Activated CD4-positive, alpha-beta memory T cell treated with anti-CD3 and anti-CD28 coated beads for 36 hours (primary cell): ENCODE results near the gene ATP2B1. TPM values are rescaled to one million over a fixed set of nuclear protein-coding genes. Genes with fewer than 3 reads are reported as not detected.

ENCODE experiments used
- CTCF ChIA-PET: fragments of 350-600 bp; sonication (Branson Sonifier 250); formaldehyde crosslinking; loops from one replicate; lab custom pipeline; 2021; ENCODE audit warnings: antibody characterized with exemption, inconsistent platforms; lab: Charles Lee
- POLR2A ChIA-PET: fragments of 350-600 bp; sonication (Branson Sonifier 250); formaldehyde crosslinking; loops from one replicate; lab custom pipeline; 2021; ENCODE audit warnings: antibody characterized with exemption; lab: Charles Lee
- DNase-seq: peaks from one replicate; pipeline ENCODE4 v3.0.0-alpha.2; 2020
- H3K27ac Mint-ChIP-seq: one replicate; pipeline ENCODE4 v1.8.0; 2021; ENCODE audit warnings: mixed read lengths
- H3K27me3 Mint-ChIP-seq: one replicate; pipeline ENCODE4 v1.8.0; 2021; ENCODE audit warnings: mixed read lengths
- H3K36me3 Mint-ChIP-seq: one replicate; pipeline ENCODE4 v1.8.0; 2021; ENCODE audit warnings: mixed read lengths
- H3K4me1 Mint-ChIP-seq: one replicate; pipeline ENCODE4 v1.8.0; 2021; ENCODE audit warnings: low read depth, mixed read lengths
- H3K4me3 Mint-ChIP-seq: one replicate; pipeline ENCODE4 v1.8.0; 2021; ENCODE audit warnings: mild to moderate bottlenecking, mixed read lengths
- H3K9me3 Mint-ChIP-seq: one replicate; pipeline ENCODE4 v1.8.0; 2021; ENCODE audit warnings: mixed read lengths
- intact Hi-C: fragments of 100-400 bp; cut with micrococcal nuclease; formaldehyde crosslinking; loops from one replicate; pipeline ENCODE4 v1.15.1; 2023
- total RNA-seq, 2 experiments: library from RNA; stranded (reverse); gene quantifications; one replicate each; pipeline ENCODE4 v1.2.3, GENCODE V29; 2021

ATP2B1 gene
- total RNA-seq, 2 experiments from 2014 or later, result 22.6 to 24.8 TPM

- DNase-seq, result no peak
- Mint-ChIP-seq H3K4me1 (peaks cover 17% of the 10 kb centered on the region), H3K27me3 (no peaks in the 10 kb centered on the region), H3K27ac (no peak overlapping the region), H3K36me3 (peaks cover 1% of the 10 kb centered on the region), H3K9me3 (peaks cover 17% of the 10 kb centered on the region), H3K4me3 (no peak overlapping the region)
- intact Hi-C loops, result no loop called here
- ChIA-PET CTCF (no interaction called here), POLR2A (no interaction called here)
These were observed 2.5 kb upstream of the ATP2B1 start for GRCh38 chr12:89710873-89711750.

- peaks cover 14% of the 10 kb centered on the region for H3K9me3 Mint-ChIP-seq
- intact Hi-C loops, result loop anchor here (1.0 to 5.0 kb wide), 11 partner anchors 46 to 392 kb away; partner anchors contain the start of gene DUSP6
- H3K4me3 Mint-ChIP-seq, result peak overlapping the region; percentile 81
- ChIA-PET POLR2A (interaction anchor here (0.9 to 2.4 kb wide), 7 partner anchors 9 to 153 kb away, joined by 3 to 21 read pairs (median 6); no protein-coding TSS in a partner anchor), CTCF (interaction anchor here (1.3 kb wide), 1 partner anchor 240 kb away, joined by 3 read pairs; no protein-coding TSS in a partner anchor)
- H3K27ac Mint-ChIP-seq, result peak overlapping the region; percentile 83
- H3K27me3 Mint-ChIP-seq, result no peaks in the 10 kb centered on the region
- DNase-seq, result no peak
- peaks cover 1% of the 10 kb centered on the region for H3K36me3 Mint-ChIP-seq
- peaks cover 26% of the 10 kb centered on the region for H3K4me1 Mint-ChIP-seq
These were observed 1.6 kb upstream of the ATP2B1 start for GRCh38 chr12:89709995-89710872.

- no peaks in the 10 kb centered on the region for H3K27me3 Mint-ChIP-seq
- H3K9me3 Mint-ChIP-seq, result peaks cover 6% of the 10 kb centered on the region
- POLR2A ChIA-PET, result interaction anchor here (0.6 to 2.4 kb wide), 23 partner anchors 9 to 547 kb away, joined by 3 to 21 read pairs (median 4); partner anchors contain the start of gene POC1B
- H3K4me3 Mint-ChIP-seq, result peak overlapping the region; percentile 81
- CTCF ChIA-PET, result interaction anchor here (1.1 to 1.6 kb wide), 3 partner anchors 32 to 241 kb away, joined by 3 to 4 read pairs (median 3); no protein-coding TSS in a partner anchor
- peak overlapping the region; percentile 83 for H3K27ac Mint-ChIP-seq
- peaks cover 1% of the 10 kb centered on the region for H3K36me3 Mint-ChIP-seq
- peak; percentile 99 for DNase-seq
- intact Hi-C loops, result loop anchor here (1.0 to 5.0 kb wide), 11 partner anchors 47 to 393 kb away; partner anchors contain the start of gene DUSP6
- H3K4me1 Mint-ChIP-seq, result peaks cover 33% of the 10 kb centered on the region
These were observed 738 bp upstream of the ATP2B1 start for GRCh38 chr12:89709157-89709994.

GRCh38 chr12:89707703-89708564 is 704 bp downstream of the ATP2B1 start:
- CTCF ChIA-PET, result interaction anchor here (1.6 kb wide), 1 partner anchor 49 kb away, joined by 4 read pairs; no protein-coding TSS in a partner anchor
- H3K36me3 Mint-ChIP-seq, result peaks cover 1% of the 10 kb centered on the region
- H3K27ac Mint-ChIP-seq, result peak overlapping the region; percentile 84
- POLR2A ChIA-PET, result interaction anchor here (0.7 to 2.4 kb wide), 9 partner anchors 33 to 545 kb away, joined by 3 to 21 read pairs (median 4); no protein-coding TSS in a partner anchor
- H3K27me3 Mint-ChIP-seq, result no peaks in the 10 kb centered on the region
- peak; percentile 57 for DNase-seq
- H3K4me1 Mint-ChIP-seq, result peaks cover 47% of the 10 kb centered on the region
- no peaks in the 10 kb centered on the region for H3K9me3 Mint-ChIP-seq
- H3K4me3 Mint-ChIP-seq, result peak overlapping the region; percentile 94
- intact Hi-C loops, result loop anchor here (1.0 to 5.0 kb wide), 8 partner anchors 71 to 394 kb away; partner anchors contain the start of gene POC1B

- no peaks in the 10 kb centered on the region for H3K9me3 Mint-ChIP-seq
- no peak for DNase-seq
- H3K27ac Mint-ChIP-seq, result peak overlapping the region; percentile 84
- peaks cover 1% of the 10 kb centered on the region for H3K36me3 Mint-ChIP-seq
- peaks cover 52% of the 10 kb centered on the region for H3K4me1 Mint-ChIP-seq
- ChIA-PET CTCF (interaction anchor here (0.6 to 2.3 kb wide), 4 partner anchors 10 to 397 kb away, joined by 3 to 10 read pairs (median 5); no protein-coding TSS in a partner anchor), POLR2A (interaction anchor here (0.7 kb wide), 1 partner anchor 762 kb away, joined by 3 read pairs; no protein-coding TSS in a partner anchor)
- peak overlapping the region; percentile 94 for H3K4me3 Mint-ChIP-seq
- intact Hi-C loops, result loop anchor here (2.0 to 5.0 kb wide), 5 partner anchors 70 to 395 kb away; no protein-coding TSS in a partner anchor
- no peaks in the 10 kb centered on the region for H3K27me3 Mint-ChIP-seq
These were observed 1.5 kb downstream of the ATP2B1 start for GRCh38 chr12:89706986-89707702.

GRCh38 chr12:89706551-89706950 is 2.1 kb downstream of the ATP2B1 start:
- H3K27ac Mint-ChIP-seq, result peak overlapping the region; percentile 0
- CTCF ChIA-PET, result interaction anchor here (0.6 to 2.3 kb wide), 5 partner anchors 10 to 397 kb away, joined by 3 to 10 read pairs (median 5); no protein-coding TSS in a partner anchor
- intact Hi-C loops, result loop anchor here (2.0 to 5.0 kb wide), 5 partner anchors 70 to 396 kb away; no protein-coding TSS in a partner anchor
- peaks cover 1% of the 10 kb centered on the region for H3K36me3 Mint-ChIP-seq
- peaks cover 57% of the 10 kb centered on the region for H3K4me1 Mint-ChIP-seq
- no peaks in the 10 kb centered on the region for H3K27me3 Mint-ChIP-seq
- H3K9me3 Mint-ChIP-seq, result no peaks in the 10 kb centered on the region
- POLR2A ChIA-PET, result interaction anchor here (0.7 kb wide), 1 partner anchor 761 kb away, joined by 3 read pairs; no protein-coding TSS in a partner anchor
- H3K4me3 Mint-ChIP-seq, result peak overlapping the region; percentile 94
- no peak for DNase-seq

GRCh38 chr12:89704457-89704856 is 4.2 kb downstream of the ATP2B1 start:
- Mint-ChIP-seq H3K9me3 (no peaks in the 10 kb centered on the region), H3K4me3 (no peak overlapping the region), H3K4me1 (peaks cover 68% of the 10 kb centered on the region), H3K27me3 (no peaks in the 10 kb centered on the region), H3K36me3 (peaks cover 3% of the 10 kb centered on the region), H3K27ac (no peak overlapping the region)
- DNase-seq, result no peak
- ChIA-PET POLR2A (no interaction called here), CTCF (no interaction called here)
- intact Hi-C loops, result no loop called here

GRCh38 chr12:89703768-89704167 is 4.9 kb downstream of the ATP2B1 start:
- Mint-ChIP-seq H3K4me3 (no peak overlapping the region), H3K4me1 (peaks cover 73% of the 10 kb centered on the region), H3K36me3 (peaks cover 3% of the 10 kb centered on the region), H3K27ac (no peak overlapping the region), H3K9me3 (no peaks in the 10 kb centered on the region), H3K27me3 (no peaks in the 10 kb centered on the region)
- ChIA-PET CTCF (no interaction called here), POLR2A (no interaction called here)
- intact Hi-C loops, result no loop called here
- no peak for DNase-seq

GRCh38 chr12:89702503-89702902 is 6.1 kb downstream of the ATP2B1 start:
- peaks cover 1% of the 10 kb centered on the region for H3K36me3 Mint-ChIP-seq
- ChIA-PET POLR2A (no interaction called here), CTCF (interaction anchor here (1.0 kb wide), 1 partner anchor 32 kb away, joined by 4 read pairs; no protein-coding TSS in a partner anchor)
- no peak for DNase-seq
- no peaks in the 10 kb centered on the region for H3K9me3 Mint-ChIP-seq
- no peak overlapping the region for H3K4me3 Mint-ChIP-seq
- peaks cover 84% of the 10 kb centered on the region for H3K4me1 Mint-ChIP-seq
- no peak overlapping the region for H3K27ac Mint-ChIP-seq
- intact Hi-C loops, result no loop called here
- no peaks in the 10 kb centered on the region for H3K27me3 Mint-ChIP-seq
